Stimulated activated CD8-positive, alpha-beta memory T cell treated with anti-CD3 and anti-CD28 coated beads, Interleukin-7, amount 100 ng/mL, for 48 hours (primary cell): ENCODE measurements around the gene HRH2.

ENCODE experiments used
- DNase-seq, 2 donors: peaks; one replicate each; pipeline ENCODE4 v3.0.0-alpha.2; 2020; ENCODE audit warnings: low read depth in 1 of 2; ENCODE audit errors: extremely low read depth in 1 of 2

HRH2 gene

DNA sequence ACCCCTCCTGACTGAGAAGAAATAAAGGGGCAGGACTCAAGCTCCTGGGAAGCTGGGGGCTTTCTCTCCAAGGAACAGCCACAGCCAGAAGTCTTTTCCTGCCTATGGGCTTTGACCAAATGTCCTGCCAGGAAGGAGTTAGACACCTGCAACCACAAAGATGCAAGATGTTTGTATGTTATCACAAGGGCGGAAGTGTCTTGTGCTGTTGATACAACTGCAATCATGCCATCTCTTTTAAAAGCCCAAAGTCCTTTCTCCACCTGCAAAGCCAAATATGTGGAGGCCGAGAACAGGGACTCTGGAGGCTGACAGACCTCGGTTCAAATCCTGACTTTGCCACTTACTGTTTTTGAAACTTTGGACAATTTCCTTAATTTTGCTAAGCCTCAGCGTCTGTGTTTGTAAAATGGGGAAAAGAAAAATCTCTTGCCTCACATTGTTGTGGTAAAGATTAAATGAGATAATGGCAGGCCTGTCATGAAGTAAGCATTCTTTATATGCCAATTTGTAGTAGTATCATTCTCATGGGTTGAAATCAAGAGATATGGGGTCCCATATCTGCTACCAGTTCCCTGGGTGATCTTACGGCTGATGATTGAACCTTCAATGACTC, 17.0 kb downstream of the HRH2 start:
- no peak for DNase-seq

GRCh38 chr5:175675873-175676272, 18.0 kb downstream of the HRH2 start:
- DNase-seq: no peak

GRCh38 chr5:175677571-175677970, 19.7 kb downstream of the HRH2 start:
- no peak for DNase-seq

- DNase-seq: no peak
Measured at GRCh38 chr5:175678074-175678473, 20.2 kb downstream of the HRH2 start.

DNA sequence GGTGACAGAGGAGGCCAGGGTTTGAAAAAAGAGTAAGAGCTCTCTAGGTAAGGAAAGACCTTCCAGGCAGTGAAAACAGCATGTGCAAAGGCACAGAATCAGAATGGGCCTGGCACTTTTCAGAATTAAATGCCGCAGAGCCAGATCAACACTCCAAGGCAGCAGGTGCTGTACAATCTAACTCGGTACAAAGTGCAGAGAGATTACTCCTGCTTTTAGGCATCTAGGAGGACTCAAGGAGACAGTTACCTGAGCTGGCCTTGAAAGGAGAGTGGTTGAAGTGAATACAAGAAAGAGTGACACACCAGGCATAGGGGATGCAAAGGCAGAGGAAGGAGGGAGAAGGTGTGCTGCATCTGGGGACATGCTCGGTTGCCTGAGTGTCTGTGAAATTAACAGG, 21.5 kb downstream of the HRH2 start:
- DNase-seq: no peak

DNA sequence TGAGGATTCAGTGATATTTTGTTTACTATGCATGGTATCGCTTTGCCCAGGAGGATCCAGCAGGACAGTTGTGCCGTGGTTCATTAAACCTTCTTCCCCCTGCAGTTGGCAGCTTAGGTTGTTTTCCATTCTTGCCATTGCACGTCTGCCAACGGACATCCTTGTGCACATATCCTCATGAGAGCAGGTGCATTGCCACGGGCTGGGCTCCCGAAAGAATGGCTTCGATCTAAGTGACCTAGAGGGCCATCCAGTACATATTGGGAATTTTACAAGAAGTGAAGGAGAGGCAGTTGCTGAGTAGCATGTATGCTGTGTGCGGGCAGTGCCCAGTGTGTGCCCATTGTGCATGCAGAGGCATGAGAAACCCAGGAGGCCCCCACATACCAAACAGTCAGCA, 22.1 kb downstream of the HRH2 start:
- no peak for DNase-seq

DNA sequence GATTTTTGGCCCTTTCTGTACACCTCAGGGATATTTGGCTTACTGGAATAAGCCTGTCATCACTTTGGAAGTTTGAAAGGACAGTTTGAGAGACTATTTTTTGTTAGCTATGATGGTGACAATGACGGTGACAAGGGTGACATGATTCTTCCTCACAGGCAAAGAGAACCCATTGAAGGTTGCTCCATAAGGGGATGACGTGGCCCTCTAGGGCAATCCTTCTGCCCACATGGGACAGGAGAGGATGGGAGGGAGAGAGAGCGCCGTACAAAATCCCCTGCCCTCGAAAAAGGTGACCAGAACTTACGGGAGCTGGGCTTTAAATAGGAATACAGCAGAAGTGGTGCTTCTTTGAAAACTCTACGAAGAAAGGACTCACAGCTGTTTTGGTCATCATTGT, 22.6 kb downstream of the HRH2 start:
- no peak for DNase-seq

GRCh38 chr5:175681045-175681967, 23.4 kb downstream of the HRH2 start:
- DNase-seq: no peak

- DNase-seq: no peak
Measured at GRCh38 chr5:175681968-175682340, 24.1 kb downstream of the HRH2 start.

GRCh38 chr5:175682664-175683063, 24.8 kb downstream of the HRH2 start:
- no peak for DNase-seq

GRCh38 chr5:175683231-175683630, 25.4 kb downstream of the HRH2 start:
- no peak for DNase-seq

- no peak for DNase-seq
Measured at GRCh38 chr5:175683921-175684320, 26.1 kb downstream of the HRH2 start.

GRCh38 chr5:175684931-175685330, 27.1 kb downstream of the HRH2 start:
- no peak for DNase-seq

GRCh38 chr5:175685701-175686350, 28.0 kb downstream of the HRH2 start:
- DNase-seq: no peak

DNA sequence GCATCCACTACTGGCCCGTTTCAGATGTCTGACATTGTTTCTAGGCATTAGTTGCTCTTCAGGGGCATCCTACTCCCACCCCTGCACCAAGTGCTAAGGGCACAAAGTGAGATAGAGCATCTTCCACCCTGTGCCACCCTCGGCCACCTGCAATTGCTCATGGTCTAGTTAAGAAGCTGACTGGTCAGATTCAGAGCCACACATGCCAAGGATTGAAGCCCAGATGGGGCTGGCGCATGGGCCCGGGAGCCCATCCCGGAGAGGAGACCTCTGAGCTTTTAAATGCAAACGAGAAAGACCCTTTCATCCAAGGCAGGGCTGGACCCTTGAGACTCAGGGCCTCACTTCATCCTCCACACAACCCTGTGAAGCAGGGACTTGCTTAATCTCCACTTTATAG, 28.5 kb downstream of the HRH2 start:
- DNase-seq: no peak

GRCh38 chr5:175686826-175687225, 29.0 kb downstream of the HRH2 start:
- DNase-seq: no peak

DNA sequence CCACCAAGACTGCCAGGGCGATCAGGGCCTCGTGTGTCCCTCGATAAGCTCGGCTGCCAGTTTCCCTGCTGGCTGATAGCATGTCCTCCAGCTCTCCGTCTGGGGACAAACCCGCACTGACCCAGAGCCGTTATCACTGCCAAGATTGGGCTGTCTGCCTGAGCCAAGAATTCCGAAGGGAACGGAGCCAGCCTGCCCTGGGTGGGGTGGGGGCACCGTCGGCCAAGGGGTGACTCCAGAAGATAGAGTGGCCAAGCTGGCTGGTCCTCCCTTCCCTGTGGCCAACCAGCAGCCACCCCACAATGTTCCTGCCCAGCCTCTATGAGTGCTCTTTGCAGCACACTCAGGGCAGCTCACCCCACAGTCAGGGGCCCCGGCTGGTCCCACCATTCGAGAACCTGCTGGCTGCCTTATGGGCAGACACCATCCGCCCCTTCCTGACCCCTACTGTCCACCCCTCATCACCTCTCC, 29.4 kb downstream of the HRH2 start:
- no peak for DNase-seq

DNA sequence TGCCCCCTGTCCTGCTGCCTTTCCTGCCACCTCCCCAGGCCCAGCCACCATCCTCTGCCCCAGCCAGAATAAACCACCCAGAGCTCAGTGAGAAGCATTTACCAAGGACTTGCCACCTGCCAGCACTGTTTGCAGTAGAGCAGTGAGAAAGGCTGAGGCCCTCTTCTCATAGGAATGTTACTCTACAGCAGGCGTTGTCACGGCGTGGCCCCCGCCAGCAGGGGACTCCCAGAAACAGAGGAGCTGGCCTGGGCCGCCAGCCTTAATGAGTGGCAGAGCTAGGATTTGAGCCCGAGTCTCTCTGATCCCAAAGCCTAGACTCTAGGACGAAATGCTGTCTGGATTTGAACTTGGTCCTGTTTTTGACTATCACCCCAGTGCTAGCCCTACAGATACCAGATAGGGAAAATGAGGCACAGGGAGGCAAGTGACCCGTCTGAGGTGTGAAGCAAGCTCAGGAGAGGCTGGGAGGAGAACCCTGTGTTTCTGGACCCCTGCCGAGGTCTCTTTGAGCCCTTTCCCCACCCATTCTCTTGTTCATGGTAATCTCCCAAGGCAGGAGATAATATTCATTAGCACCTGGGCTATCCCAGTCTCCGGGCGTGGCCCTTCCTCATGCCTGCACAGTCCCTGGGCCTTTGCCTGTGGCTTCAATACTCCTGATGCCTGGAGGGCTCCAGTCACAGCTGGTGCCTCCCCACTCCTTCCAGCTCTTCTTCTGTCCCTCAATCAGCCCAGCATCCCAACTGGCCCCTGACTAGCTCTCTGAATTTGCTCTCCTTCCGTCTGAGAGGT, 30.7 kb downstream of the HRH2 start:
- DNase-seq: no peak

DNA sequence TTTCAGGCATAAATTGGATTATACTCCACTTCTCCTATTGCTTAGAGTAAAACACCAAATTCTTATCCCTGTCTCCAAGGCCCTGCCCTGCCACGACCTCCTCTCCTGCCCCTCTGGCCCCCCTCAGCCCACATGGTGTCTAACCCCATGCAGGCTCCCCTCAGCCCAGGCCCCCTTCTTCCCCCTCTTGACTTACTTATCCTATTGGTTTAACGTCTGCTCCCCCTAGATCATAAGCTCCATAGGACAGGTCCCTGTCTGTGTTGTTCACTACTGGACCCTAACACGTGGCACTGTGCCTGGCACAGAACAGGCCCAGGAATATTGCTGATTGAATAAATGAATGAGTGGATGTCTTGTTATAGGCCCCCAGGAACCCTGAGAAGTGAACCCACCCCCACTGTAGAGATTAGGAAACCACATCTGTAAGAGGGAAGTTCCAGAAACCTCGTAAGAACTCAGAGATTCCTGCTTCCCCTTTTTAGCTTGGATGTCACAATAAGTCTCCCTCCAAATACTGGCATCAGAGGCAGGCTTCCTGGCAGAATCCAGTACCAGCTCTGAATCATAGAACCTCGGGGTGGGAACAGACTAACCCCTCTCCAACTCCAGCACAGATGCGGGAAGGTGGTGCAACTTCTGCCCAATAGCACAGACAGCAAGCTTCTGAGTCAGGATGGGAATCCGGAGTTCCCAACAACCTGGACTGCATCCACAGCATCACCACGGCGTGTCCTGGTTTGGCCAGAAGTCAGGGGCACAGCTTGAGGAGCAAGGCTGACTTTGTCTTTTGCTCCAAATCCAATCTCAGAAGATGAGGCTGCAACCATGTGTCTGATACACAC, 31.5 kb downstream of the HRH2 start:
- DNase-seq: no peak

DNA sequence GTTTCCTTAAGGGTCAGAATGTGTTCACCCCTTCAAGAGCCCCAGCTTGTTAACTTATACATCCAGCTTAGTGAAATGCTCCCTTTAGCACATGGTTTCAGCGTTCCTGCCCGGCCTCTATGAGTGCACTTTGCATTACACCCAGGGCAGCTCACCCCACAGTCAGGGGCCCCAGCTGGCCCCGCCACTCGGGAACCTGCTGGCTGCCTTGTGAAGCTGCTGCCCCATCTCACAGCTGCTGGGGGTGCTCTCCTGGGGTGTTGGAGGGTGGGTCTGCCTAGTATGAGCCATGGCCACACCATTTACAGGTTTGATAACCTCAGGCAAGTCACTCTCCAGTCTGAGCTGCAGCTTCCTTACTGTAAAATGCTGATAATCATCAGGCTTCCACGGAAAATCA, 32.2 kb downstream of the HRH2 start:
- no peak for DNase-seq
